MCF 10A (cell line): Measurements from ENCODE around the gene REXO4. TPM values are rescaled to one million over a fixed set of nuclear protein-coding genes. Genes with fewer than 3 reads are reported as not detected.
"Not testable (repeated sequence)": the region's sequence is repeated elsewhere in the genome, so short reads cannot be mapped to it uniquely, and the experiment has no call there.

Source experiments
- BruUV-seq: library from RNA; stranded (reverse); fragments of 400-500 nt; replicated peaks from 2 replicates; lab custom pipeline; 2021; lab: Mats Ljungman, UMichigan
- CTCF ChIA-PET: fragments of 300-600 bp; sonication (Branson Sonifier 250); formaldehyde crosslinking; extraction: SDS; loops from one replicate; lab custom pipeline; 2021; ENCODE audit warnings: antibody characterized with exemption, inconsistent platforms; lab: Yijun Ruan, JAX
- POLR2A ChIA-PET: fragments of 300-600, 350-650 bp; sonication (Branson Sonifier 250); formaldehyde crosslinking; extraction: SDS; loops from one replicate; lab custom pipeline; 2020; ENCODE audit warnings: antibody characterized with exemption, inconsistent platforms; lab: Yijun Ruan, JAX
- DNase-seq: peaks from one replicate; pipeline ENCODE4 v3.0.0-alpha.2; 2018; ENCODE audit not compliant: unreplicated experiment
- H3K27ac Mint-ChIP-seq: one replicate; pipeline ENCODE4 v1.8.0; 2022; ENCODE audit warnings: mild to moderate bottlenecking, low read depth, mixed read lengths; ENCODE audit not compliant: unreplicated experiment
- H3K27me3 Mint-ChIP-seq: one replicate; pipeline ENCODE4 v1.8.0; 2022; ENCODE audit warnings: mixed read lengths; ENCODE audit not compliant: insufficient read depth, unreplicated experiment
- H3K36me3 Mint-ChIP-seq: one replicate; pipeline ENCODE4 v1.8.0; 2022; ENCODE audit warnings: mild to moderate bottlenecking, moderate library complexity, mixed read lengths; ENCODE audit not compliant: insufficient read depth, unreplicated experiment
- H3K4me1 Mint-ChIP-seq: one replicate; pipeline ENCODE4 v1.8.0; 2022; ENCODE audit warnings: mixed read lengths; ENCODE audit not compliant: insufficient read depth, unreplicated experiment
- H3K4me3 Mint-ChIP-seq: one replicate; pipeline ENCODE4 v1.8.0; 2022; ENCODE audit warnings: mild to moderate bottlenecking, moderate library complexity, mixed read lengths; ENCODE audit not compliant: unreplicated experiment
- H3K9me3 Mint-ChIP-seq: one replicate; pipeline ENCODE4 v1.8.0; 2022; ENCODE audit warnings: mixed read lengths; ENCODE audit not compliant: unreplicated experiment
- CTCF ChIP-seq: fragments of 200-600 bp; IDR thresholded peaks from one replicate; pipeline ENCODE4 v1.8.0; 2022; ENCODE audit warnings: antibody characterized with exemption, mild to moderate bottlenecking; ENCODE audit not compliant: unreplicated experiment
- intact Hi-C: fragments of 100-400 bp; cut with micrococcal nuclease; formaldehyde crosslinking; loops from 2 replicates; pipeline ENCODE4 v1.14.1; 2022
- total RNA-seq: library from RNA; stranded (reverse); gene quantifications from 2 replicates; pipeline ENCODE4 v1.2.3, GENCODE V29; 2022

REXO4 gene
- total RNA-seq, 1 experiment from 2014 or later, result 38.1 TPM

GRCh38 chr9:133394687-133395271 is 23.0 kb downstream of the REXO4 start:
- Mint-ChIP-seq H3K4me1 (no peaks in the 10 kb centered on the region), H3K27me3 (peaks cover 36% of the 10 kb centered on the region), H3K36me3 (no peaks in the 10 kb centered on the region), H3K27ac (no peak overlapping the region), H3K4me3 (no peak overlapping the region), H3K9me3 (no peaks in the 10 kb centered on the region)
- intact Hi-C loops, result no loop called here
- TF ChIP-seq CTCF, result no peak
- no TSS peak for BruUV-seq
- DNase-seq, result no peak
- ChIA-PET CTCF (interaction anchor here (0.6 to 2.1 kb wide), 3 partner anchors 10 to 82 kb away, joined by 3 to 10 read pairs (median 3); no protein-coding TSS in a partner anchor), POLR2A (interaction anchor here (1.3 kb wide), 1 partner anchor 17 kb away, joined by 4 read pairs; no protein-coding TSS in a partner anchor)

DNA sequence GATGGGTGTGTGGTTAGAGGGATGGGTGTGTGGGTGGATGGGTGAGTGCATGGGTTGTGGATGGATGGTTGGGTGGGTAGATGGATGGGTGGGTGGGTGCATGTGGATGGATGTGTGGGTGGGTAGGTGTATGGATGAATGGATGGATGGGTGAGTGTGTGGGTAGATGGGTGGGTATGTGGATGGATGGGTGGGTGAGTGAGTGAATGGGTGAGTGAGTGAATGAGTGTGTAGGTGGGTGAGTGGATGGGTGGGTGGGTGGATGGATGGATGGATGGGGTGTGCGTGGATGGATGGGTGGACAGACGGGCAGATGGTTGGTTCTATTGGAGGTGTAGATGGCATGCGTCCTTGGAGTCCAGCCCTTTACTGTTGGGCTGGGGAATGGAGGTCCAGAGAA is 24.4 kb downstream of the REXO4 start:
- intact Hi-C loops, result no loop called here
- H3K27me3 Mint-ChIP-seq, result peaks cover 36% of the 10 kb centered on the region
- no peak for TF ChIP-seq CTCF
- no peak overlapping the region for H3K27ac Mint-ChIP-seq
- ChIA-PET CTCF (no interaction called here), POLR2A (no interaction called here)
- DNase-seq, result no peak
- H3K4me3 Mint-ChIP-seq, result no peak overlapping the region
- no TSS peak for BruUV-seq
- no peaks in the 10 kb centered on the region for H3K36me3 Mint-ChIP-seq
- H3K4me1 Mint-ChIP-seq, result no peaks in the 10 kb centered on the region
- no peaks in the 10 kb centered on the region for H3K9me3 Mint-ChIP-seq

GRCh38 chr9:133392308-133392707 is 25.5 kb downstream of the REXO4 start:
- intact Hi-C loops, H3K4me1 Mint-ChIP-seq, DNase-seq, BruUV-seq, H3K9me3 Mint-ChIP-seq, H3K36me3 Mint-ChIP-seq, CTCF ChIA-PET, POLR2A ChIA-PET, H3K4me3 Mint-ChIP-seq, H3K27ac Mint-ChIP-seq: not testable (repeated sequence)
- peaks cover 30% of the 10 kb centered on the region for H3K27me3 Mint-ChIP-seq

DNA sequence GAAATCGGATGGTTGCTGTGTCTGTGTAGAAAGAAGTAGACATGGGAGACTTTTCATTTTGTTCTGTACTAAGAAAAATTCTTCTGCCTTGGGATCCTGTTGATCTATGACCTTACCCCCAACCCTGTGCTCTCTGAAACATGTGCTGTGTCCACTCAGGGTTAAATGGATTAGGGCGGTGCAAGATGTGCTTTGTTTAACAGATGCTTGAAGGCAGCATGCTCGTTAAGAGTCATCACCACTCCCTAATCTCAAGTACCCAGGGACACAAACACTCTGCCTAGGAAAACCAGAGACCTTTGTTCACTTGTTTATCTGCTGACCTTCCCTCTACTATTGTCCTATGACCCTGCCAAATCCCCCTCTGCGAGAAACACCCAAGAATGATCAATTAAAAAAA is 26.4 kb downstream of the REXO4 start:
- H3K4me1 Mint-ChIP-seq, POLR2A ChIA-PET, intact Hi-C loops, H3K9me3 Mint-ChIP-seq, CTCF ChIA-PET, DNase-seq, H3K36me3 Mint-ChIP-seq, H3K4me3 Mint-ChIP-seq, BruUV-seq, H3K27ac Mint-ChIP-seq: not testable (repeated sequence)
- peaks cover 22% of the 10 kb centered on the region for H3K27me3 Mint-ChIP-seq

DNA sequence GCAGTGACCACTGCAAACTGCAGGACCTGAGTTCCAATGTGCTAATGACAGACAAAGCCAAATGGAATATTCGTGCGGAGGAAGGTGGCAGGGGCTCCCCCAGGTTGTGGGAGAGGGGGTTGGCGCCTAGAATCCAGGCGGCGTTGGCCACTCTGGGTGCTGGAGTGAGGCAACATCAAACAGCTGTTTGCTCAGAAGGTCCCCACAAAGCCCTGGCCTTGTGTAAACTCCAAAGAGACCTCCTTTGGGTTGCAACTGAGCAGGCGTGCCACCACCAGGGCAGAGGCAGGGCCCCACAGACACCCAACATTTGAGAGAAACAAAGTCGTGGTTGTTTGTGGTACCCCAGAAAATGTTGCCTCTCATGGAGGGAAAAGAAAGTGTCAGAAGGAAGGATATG is 27.1 kb downstream of the REXO4 start:
- no peak for TF ChIP-seq CTCF
- Mint-ChIP-seq H3K27ac (no peak overlapping the region), H3K9me3 (no peaks in the 10 kb centered on the region), H3K4me1 (no peaks in the 10 kb centered on the region), H3K27me3 (peaks cover 15% of the 10 kb centered on the region), H3K4me3 (no peak overlapping the region), H3K36me3 (no peaks in the 10 kb centered on the region)
- CTCF ChIA-PET, result interaction anchor here (0.6 kb wide), 1 partner anchor 363 kb away, joined by 3 read pairs; no protein-coding TSS in a partner anchor
- intact Hi-C loops, result no loop called here
- BruUV-seq, result no TSS peak
- no peak for DNase-seq
- POLR2A ChIA-PET, result no interaction called here
